ENCODE results near the gene OR4L1.

GRCh38 chr14:20044243-20044642 lies 15.6 kb upstream of the OR4L1 start:
- TF ChIP-seq CTCF (IDR thresholded peaks at IDR 0.05; ENCODE audit: low read length): no peak
- no peak for TF ChIP-seq EZH2 (IDR thresholded peaks at IDR 0.05; ENCODE audit: borderline replicate concordance, low read length)
